ENCODE data around the gene PALM. TPM values are rescaled to one million over a fixed set of nuclear protein-coding genes. Genes with fewer than 3 reads are reported as not detected.

The PALM gene
- polyA plus RNA-seq, 1 donor (not counting 4 experiments of a cell fraction or from before 2014, with no cell fraction given): not detected

DNA sequence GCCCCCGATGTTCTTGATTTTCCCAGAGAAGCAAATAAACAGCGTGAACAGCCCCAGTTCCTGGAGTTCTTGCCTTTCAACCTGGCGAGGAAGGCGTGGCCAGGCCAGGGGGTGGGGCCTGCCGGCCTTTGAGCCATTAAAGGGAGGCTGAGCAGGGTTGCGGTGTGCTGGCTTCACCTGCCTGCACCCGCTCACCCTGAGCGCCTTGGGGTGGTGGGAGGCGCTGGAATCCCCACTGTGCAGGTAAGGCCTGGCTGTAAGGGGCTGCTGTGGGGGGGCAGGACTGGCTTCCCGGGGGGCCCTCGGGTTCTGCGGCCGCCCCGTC is 39.5 kb downstream of the PALM start:
- no peak for FAIRE-seq
- no peak overlapping the region for H3K9ac ChIP-seq (ENCODE audit: control insufficient read depth, extremely low read depth, insufficient read depth, low read length)
- no peak overlapping the region for H3K27ac ChIP-seq (ENCODE audit: control insufficient read depth, insufficient read depth, low read length)
- dilution Hi-C loops (cut with MboI; ENCODE audit: extremely low pct_ligation_motif_present, low sequenced_read_pairs): no loop called here
- no peak overlapping the region for H2AFZ ChIP-seq (ENCODE audit: control insufficient read depth, low read length)
- no peak for TF ChIP-seq EZH2 (IDR thresholded peaks at IDR 0.05; ENCODE audit: low read length)
- TF ChIP-seq, protein P1, sequence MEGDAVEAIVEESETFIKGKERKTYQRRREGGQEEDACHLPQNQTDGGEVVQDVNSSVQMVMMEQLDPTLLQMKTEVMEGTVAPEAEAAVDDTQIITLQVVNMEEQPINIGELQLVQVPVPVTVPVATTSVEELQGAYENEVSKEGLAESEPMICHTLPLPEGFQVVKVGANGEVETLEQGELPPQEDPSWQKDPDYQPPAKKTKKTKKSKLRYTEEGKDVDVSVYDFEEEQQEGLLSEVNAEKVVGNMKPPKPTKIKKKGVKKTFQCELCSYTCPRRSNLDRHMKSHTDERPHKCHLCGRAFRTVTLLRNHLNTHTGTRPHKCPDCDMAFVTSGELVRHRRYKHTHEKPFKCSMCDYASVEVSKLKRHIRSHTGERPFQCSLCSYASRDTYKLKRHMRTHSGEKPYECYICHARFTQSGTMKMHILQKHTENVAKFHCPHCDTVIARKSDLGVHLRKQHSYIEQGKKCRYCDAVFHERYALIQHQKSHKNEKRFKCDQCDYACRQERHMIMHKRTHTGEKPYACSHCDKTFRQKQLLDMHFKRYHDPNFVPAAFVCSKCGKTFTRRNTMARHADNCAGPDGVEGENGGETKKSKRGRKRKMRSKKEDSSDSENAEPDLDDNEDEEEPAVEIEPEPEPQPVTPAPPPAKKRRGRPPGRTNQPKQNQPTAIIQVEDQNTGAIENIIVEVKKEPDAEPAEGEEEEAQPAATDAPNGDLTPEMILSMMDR (optimal IDR thresholded peaks at IDR 0.05 in 1 of 3, IDR thresholded peaks at IDR 0.05 in 1 of 3, conservative IDR thresholded peaks at IDR 0.05 in 1 of 3; ENCODE audit: extremely low read depth in 1 of 3, insufficient read depth in 2 of 3, low read length in 3 of 3): no peak
- H3K4me1 ChIP-seq (ENCODE audit: control insufficient read depth, extremely low read depth, insufficient read depth, low read length): peaks cover 8% of the 10 kb centered on the region
- H4K20me1 ChIP-seq (ENCODE audit: control insufficient read depth, extremely low read depth, insufficient read depth, low read length): no peaks in the 10 kb centered on the region
- H3K9me1 ChIP-seq (ENCODE audit: control insufficient read depth, extremely low read depth, insufficient read depth, low read length): no peaks in the 10 kb centered on the region
- DNase-seq (ENCODE audit: low read depth, low spot score): no peak
- peaks cover 4% of the 10 kb centered on the region for H3K9me3 ChIP-seq (ENCODE audit: control insufficient read depth, low read depth, low read length)
- H3K36me3 ChIP-seq (ENCODE audit: control insufficient read depth in 2 of 2, extremely low read depth in 1 of 2, insufficient read depth in 2 of 2, low read length in 2 of 2): no peaks in the 10 kb centered on the region
- H3K4me3 ChIP-seq (ENCODE audit: control insufficient read depth in 2 of 3, extremely low read depth in 1 of 3, insufficient read depth in 2 of 3, low read depth in 1 of 3, low read length in 3 of 3): no peak overlapping the region
- peaks cover 5% of the 10 kb centered on the region for H3K79me2 ChIP-seq (ENCODE audit: control insufficient read depth, insufficient read depth, low read length)
- no peaks in the 10 kb centered on the region for H3K27me3 ChIP-seq (ENCODE audit: control insufficient read depth, extremely low read depth, insufficient read depth, low read length)
- no peak overlapping the region for H3K4me2 ChIP-seq (ENCODE audit: control insufficient read depth, extremely low read depth, insufficient read depth, low read depth, low read length)

DNA sequence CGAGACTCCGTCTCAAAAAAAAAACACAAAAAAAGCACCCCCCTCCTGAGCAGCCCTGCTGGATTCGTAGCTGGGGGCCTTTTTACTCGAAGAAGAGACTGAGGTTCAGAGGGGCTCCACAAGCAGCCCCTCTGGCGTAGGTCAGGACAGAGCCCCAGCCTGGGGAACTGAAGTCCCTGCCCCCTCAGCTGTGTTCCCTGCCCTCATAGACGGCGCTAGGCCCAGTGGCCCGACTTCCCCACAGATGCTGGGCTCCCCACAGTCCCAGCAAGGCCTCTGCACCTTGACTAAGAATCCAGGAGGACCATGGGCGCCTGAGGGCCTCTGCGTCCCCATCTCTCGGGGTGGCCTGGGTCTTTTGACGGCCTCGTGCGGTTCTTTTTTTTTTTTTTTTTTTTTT is 41.1 kb downstream of the PALM start:
- Histone ChIP-seq H3K27ac (ENCODE audit: control insufficient read depth, insufficient read depth, low read length) (no peak overlapping the region), H3K4me3 (ENCODE audit: control insufficient read depth in 2 of 3, extremely low read depth in 1 of 3, insufficient read depth in 2 of 3, low read depth in 1 of 3, low read length in 3 of 3) (no peak overlapping the region), H4K20me1 (ENCODE audit: control insufficient read depth, extremely low read depth, insufficient read depth, low read length) (no peaks in the 10 kb centered on the region), H3K9me1 (ENCODE audit: control insufficient read depth, extremely low read depth, insufficient read depth, low read length) (no peaks in the 10 kb centered on the region), H3K9me3 (ENCODE audit: control insufficient read depth, low read depth, low read length) (peaks cover 4% of the 10 kb centered on the region), H3K4me1 (ENCODE audit: control insufficient read depth, extremely low read depth, insufficient read depth, low read length) (peaks cover 8% of the 10 kb centered on the region), H3K27me3 (ENCODE audit: control insufficient read depth, extremely low read depth, insufficient read depth, low read length) (no peaks in the 10 kb centered on the region), H3K36me3 (ENCODE audit: control insufficient read depth in 2 of 2, extremely low read depth in 1 of 2, insufficient read depth in 2 of 2, low read length in 2 of 2) (no peaks in the 10 kb centered on the region), H3K9ac (ENCODE audit: control insufficient read depth, extremely low read depth, insufficient read depth, low read length) (no peak overlapping the region), H2AFZ (ENCODE audit: control insufficient read depth, low read length) (no peak overlapping the region), H3K79me2 (ENCODE audit: control insufficient read depth, insufficient read depth, low read length) (peaks cover 13% of the 10 kb centered on the region), H3K4me2 (ENCODE audit: control insufficient read depth, extremely low read depth, insufficient read depth, low read depth, low read length) (no peak overlapping the region)
- dilution Hi-C loops (cut with MboI; ENCODE audit: extremely low pct_ligation_motif_present, low sequenced_read_pairs): no loop called here
- TF ChIP-seq, protein P1 (optimal IDR thresholded peaks at IDR 0.05 in 1 of 3, IDR thresholded peaks at IDR 0.05 in 1 of 3, conservative IDR thresholded peaks at IDR 0.05 in 1 of 3; ENCODE audit: extremely low read depth in 1 of 3, insufficient read depth in 2 of 3, low read length in 3 of 3): no peak
- TF ChIP-seq EZH2 (IDR thresholded peaks at IDR 0.05; ENCODE audit: low read length): no peak
- DNase-seq (ENCODE audit: low read depth, low spot score) (no peak), FAIRE-seq (no peak)
